A673 (cell line): Measurements from ENCODE around the gene POLD4. TPM values are rescaled to one million over a fixed set of nuclear protein-coding genes. Genes with fewer than 3 reads are reported as not detected.

Experiments
- BruUV-seq: library from RNA; stranded (reverse); fragments of 400-500 nt; replicated peaks from 2 replicates; lab custom pipeline; 2021; lab: Mats Ljungman, UMichigan
- CTCF ChIA-PET: fragments of 300-600 bp; sonication (Branson Sonifier 250); formaldehyde crosslinking; loops from one replicate; lab custom pipeline; 2022; ENCODE audit warnings: antibody characterized with exemption; lab: Charles Lee
- POLR2A ChIA-PET: fragments of 300-600 bp; sonication (Branson Sonifier 250); formaldehyde crosslinking; loops from one replicate; lab custom pipeline; 2022; ENCODE audit warnings: antibody characterized with exemption; ENCODE audit not compliant: low non-redundant PET; lab: Charles Lee
- DNase-seq: peaks from one replicate; pipeline ENCODE4 v3.0.0-alpha.2; 2015; ENCODE audit warnings: low spot score
- H3K27ac ChIP-seq: fragments of 200-600 bp; sonication (generic); 2 replicates; pipeline ENCODE4 v1.5.1; 2016; ENCODE audit warnings: mixed run types, low read depth, mild to moderate bottlenecking, mixed read lengths, antibody characterized with exemption, low read length; ENCODE audit not compliant: poor library complexity, severe bottlenecking
- H3K27me3 ChIP-seq: fragments of 200-600 bp; sonication (generic); replicated peaks from 2 replicates; pipeline ENCODE4 v1.6.1; 2017; ENCODE audit warnings: mixed run types, low read depth, mild to moderate bottlenecking, mixed read lengths, antibody characterized with exemption, low read length; ENCODE audit not compliant: insufficient read depth, poor library complexity
- H3K36me3 ChIP-seq: fragments of 200-600 bp; sonication (generic); 2 replicates; pipeline ENCODE4 v1.6.1; 2016; ENCODE audit warnings: mixed run types, mild to moderate bottlenecking, mixed read lengths, antibody characterized with exemption, low read length; ENCODE audit not compliant: insufficient read depth, poor library complexity, severe bottlenecking
- H3K4me1 ChIP-seq: fragments of 200-600 bp; sonication (generic); 2 replicates; pipeline ENCODE4 v1.6.1; 2017; ENCODE audit warnings: mixed run types, mild to moderate bottlenecking, mixed read lengths, antibody characterized with exemption, low read length; ENCODE audit not compliant: insufficient read depth, poor library complexity, severe bottlenecking
- H3K4me3 ChIP-seq: fragments of 200-600 bp; sonication (generic); 2 replicates; pipeline ENCODE4 v1.5.1; 2016; ENCODE audit warnings: low read depth, mixed run types, mild to moderate bottlenecking, mixed read lengths, low read length; ENCODE audit not compliant: poor library complexity, severe bottlenecking
- H3K9me3 ChIP-seq: fragments of 200-600 bp; sonication (generic); 2 replicates; pipeline ENCODE4 v1.6.1; 2016; ENCODE audit warnings: mixed run types, low read depth, mild to moderate bottlenecking, mixed read lengths, antibody characterized with exemption, low read length; ENCODE audit not compliant: poor library complexity, severe bottlenecking
- EZH2 ChIP-seq: fragments of 200-600 bp; sonication (generic); IDR thresholded peaks from 2 replicates; pipeline ENCODE4 v1.6.1; 2017; ENCODE audit warnings: borderline replicate concordance, low read depth, mild to moderate bottlenecking, mixed read lengths, antibody characterized with exemption, low read length; ENCODE audit not compliant: poor library complexity, severe bottlenecking
- intact Hi-C: fragments of 100-400 bp; cut with micrococcal nuclease; formaldehyde crosslinking; loops from one replicate; pipeline ENCODE4 v1.10.0; 2022; ENCODE audit not compliant: unreplicated experiment
- total RNA-seq: library from RNA; stranded (reverse); gene quantifications from 2 replicates; pipeline ENCODE4 v1.2.3, GENCODE V29; 2021
- TF ChIP-seq, protein P1 (sequence below): fragments of 300-800, 200-600 bp; sonication (generic); conservative IDR thresholded peaks from 2 replicates; pipeline ENCODE4 v1.5.1; 2017; ENCODE audit warnings: low read depth, mild to moderate bottlenecking, antibody characterized with exemption, low read length, moderate library complexity, mixed read lengths

Gene POLD4
- total RNA-seq, 1 experiment from 2014 or later = 13.2 TPM

- Histone ChIP-seq H3K4me3 (no peak overlapping the region), H3K9me3 (no peaks in the 10 kb centered on the region), H3K27me3 (no peaks in the 10 kb centered on the region), H3K4me1 (no peaks in the 10 kb centered on the region), H3K27ac (no peak overlapping the region), H3K36me3 (no peaks in the 10 kb centered on the region)
- intact Hi-C loops = no loop called here
- BruUV-seq = no TSS peak
- no peak for DNase-seq
- POLR2A ChIA-PET = no interaction called here
- TF ChIP-seq, protein P1, sequence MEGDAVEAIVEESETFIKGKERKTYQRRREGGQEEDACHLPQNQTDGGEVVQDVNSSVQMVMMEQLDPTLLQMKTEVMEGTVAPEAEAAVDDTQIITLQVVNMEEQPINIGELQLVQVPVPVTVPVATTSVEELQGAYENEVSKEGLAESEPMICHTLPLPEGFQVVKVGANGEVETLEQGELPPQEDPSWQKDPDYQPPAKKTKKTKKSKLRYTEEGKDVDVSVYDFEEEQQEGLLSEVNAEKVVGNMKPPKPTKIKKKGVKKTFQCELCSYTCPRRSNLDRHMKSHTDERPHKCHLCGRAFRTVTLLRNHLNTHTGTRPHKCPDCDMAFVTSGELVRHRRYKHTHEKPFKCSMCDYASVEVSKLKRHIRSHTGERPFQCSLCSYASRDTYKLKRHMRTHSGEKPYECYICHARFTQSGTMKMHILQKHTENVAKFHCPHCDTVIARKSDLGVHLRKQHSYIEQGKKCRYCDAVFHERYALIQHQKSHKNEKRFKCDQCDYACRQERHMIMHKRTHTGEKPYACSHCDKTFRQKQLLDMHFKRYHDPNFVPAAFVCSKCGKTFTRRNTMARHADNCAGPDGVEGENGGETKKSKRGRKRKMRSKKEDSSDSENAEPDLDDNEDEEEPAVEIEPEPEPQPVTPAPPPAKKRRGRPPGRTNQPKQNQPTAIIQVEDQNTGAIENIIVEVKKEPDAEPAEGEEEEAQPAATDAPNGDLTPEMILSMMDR = no peak
- no peak for TF ChIP-seq EZH2
- CTCF ChIA-PET = no interaction called here
Measured at GRCh38 chr11:67337257-67337656, 16.1 kb downstream of the POLD4 start.

DNA sequence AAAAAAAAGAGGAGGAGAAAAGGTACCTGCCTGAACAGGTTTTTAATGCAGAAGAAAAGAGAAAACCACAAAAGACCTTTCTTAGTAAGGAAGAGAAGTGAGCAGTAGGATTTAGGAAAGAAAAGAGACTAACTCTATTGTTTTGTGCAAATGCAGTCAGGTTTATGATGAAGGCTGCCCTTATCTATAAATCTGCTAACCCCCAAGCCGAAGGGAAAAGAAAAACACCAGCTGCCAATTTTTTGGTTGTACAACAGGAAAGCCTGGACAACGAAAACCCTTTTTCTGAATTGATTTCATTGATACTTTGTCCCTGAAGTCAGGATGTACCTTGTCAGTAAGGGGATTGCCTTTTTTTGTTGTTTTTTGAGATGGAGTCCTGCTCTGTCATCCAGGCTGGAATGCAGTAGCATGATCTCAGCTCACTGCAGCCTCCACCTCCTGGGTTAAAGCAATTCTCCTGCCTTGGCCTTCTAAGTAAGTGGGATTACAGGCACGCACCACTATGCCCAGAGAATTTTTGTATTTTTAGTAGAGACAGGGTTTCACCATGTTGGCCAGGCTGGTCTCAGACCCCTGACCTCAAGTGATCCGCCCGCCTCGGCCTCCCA lies 21.2 kb downstream of the POLD4 start:
- no peak for DNase-seq
- Histone ChIP-seq H3K36me3 (no peaks in the 10 kb centered on the region), H3K9me3 (no peaks in the 10 kb centered on the region), H3K27ac (no peak overlapping the region), H3K27me3 (no peaks in the 10 kb centered on the region), H3K4me1 (no peaks in the 10 kb centered on the region), H3K4me3 (no peak overlapping the region)
- intact Hi-C loops = no loop called here
- no TSS peak for BruUV-seq
- ChIA-PET POLR2A (interaction anchor here (0.7 kb wide), 1 partner anchor 39 kb away, joined by 3 read pairs; no protein-coding TSS in a partner anchor), CTCF (interaction anchor here (0.7 to 0.8 kb wide), 2 partner anchors 449 to 650 kb away, joined by 3 read pairs; no protein-coding TSS in a partner anchor)
- TF ChIP-seq, protein P1 = no peak
- no peak for TF ChIP-seq EZH2

GRCh38 chr11:67323526-67323925 lies 29.8 kb downstream of the POLD4 start:
- H3K4me1 ChIP-seq = no peaks in the 10 kb centered on the region
- no peak overlapping the region for H3K4me3 ChIP-seq
- no peaks in the 10 kb centered on the region for H3K9me3 ChIP-seq
- ChIA-PET CTCF (no interaction called here), POLR2A (interaction anchor here (0.7 kb wide), 1 partner anchor 39 kb away, joined by 10 read pairs; no protein-coding TSS in a partner anchor)
- H3K27me3 ChIP-seq = no peaks in the 10 kb centered on the region
- intact Hi-C loops = no loop called here
- no peaks in the 10 kb centered on the region for H3K36me3 ChIP-seq
- BruUV-seq = no TSS peak
- no peak overlapping the region for H3K27ac ChIP-seq
- TF ChIP-seq EZH2 = no peak
- TF ChIP-seq, protein P1 = no peak
- no peak for DNase-seq
